HEK293 (cell line): Measurements from ENCODE around the gene SLC38A1.

Source experiments
- CTCF ChIA-PET: fragments of 350-600 bp; formaldehyde crosslinking; extraction: SDS; loops from one replicate; lab custom pipeline; 2021; ENCODE audit warnings: antibody characterized with exemption; lab: Yijun Ruan, JAX
- POLR2A ChIA-PET: fragments of 300-600 bp; formaldehyde crosslinking; extraction: SDS; loops from one replicate; lab custom pipeline; 2020; ENCODE audit warnings: antibody characterized with exemption, inconsistent platforms; lab: Yijun Ruan, JAX
- H3K27ac ChIP-seq: fragments of 200-500 bp; sonication (Bioruptor generic); 2 replicates; pipeline ENCODE4 v1.5.1; 2014; ENCODE audit warnings: low read depth, low read length, control low read depth, inconsistent platforms; ENCODE audit errors: extremely low read depth
- H3K36me3 ChIP-seq, 2 experiments: fragments of 200-500 bp in 1 of 2; sonication (Bioruptor generic) in 1 of 2; 1 replicate in 1 of 2; 2 replicates in 1 of 2; pipeline ENCODE4 v1.5.1; 2014 to 2017; ENCODE audit warnings: inconsistent platforms in 2 of 2, low read length in 2 of 2; ENCODE audit not compliant: control insufficient read depth in 2 of 2, insufficient read depth in 1 of 2
- H3K4me1 ChIP-seq: fragments of 200-500 bp; sonication (Bioruptor generic); 2 replicates; pipeline ENCODE4 v1.5.1; 2014; ENCODE audit warnings: mild to moderate bottlenecking, low read length, inconsistent platforms; ENCODE audit not compliant: control insufficient read depth, insufficient read depth
- H3K4me3 ChIP-seq: 2 replicates; pipeline ENCODE4 v1.5.1; 2011; ENCODE audit warnings: low read depth, mild to moderate bottlenecking, control low read depth, low read length, moderate library complexity
- H3K9me3 ChIP-seq: fragments of 200-500 bp; sonication (Bioruptor generic); 2 replicates; pipeline ENCODE4 v1.5.1; 2014; ENCODE audit warnings: low read depth, low read length, inconsistent platforms; ENCODE audit not compliant: control insufficient read depth, insufficient read depth
- BCL11A ChIP-seq: fragments of 450-650 bp; formaldehyde crosslinking; IDR thresholded peaks from 2 replicates; pipeline ENCODE4 v1.5.1; 2016; ENCODE audit warnings: low read depth, missing biosample characterization, missing genetic modification characterization
- BCL11B ChIP-seq: fragments of 450-650 bp; formaldehyde crosslinking; IDR thresholded peaks from 2 replicates; pipeline ENCODE4 v1.5.1; 2016; ENCODE audit warnings: low read depth, missing biosample characterization, missing genetic modification characterization
- GLIS2 ChIP-seq: fragments of 450-650 bp; formaldehyde crosslinking; IDR thresholded peaks from 2 replicates; pipeline ENCODE4 v1.5.1; 2016; ENCODE audit warnings: missing biosample characterization, missing genetic modification characterization
- HOXC10 ChIP-seq: sonication (generic); formaldehyde crosslinking; IDR thresholded peaks from 2 replicates; pipeline ENCODE4 v1.8.1; 2023; ENCODE audit warnings: mild to moderate bottlenecking, missing genetic modification reagents
- KLF17 ChIP-seq: fragments of 450-650 bp; formaldehyde crosslinking; IDR thresholded peaks from 2 replicates; pipeline ENCODE4 v1.5.1; 2016; ENCODE audit warnings: missing biosample characterization, missing genetic modification characterization
- PRDM10 ChIP-seq: fragments of 450-650 bp; formaldehyde crosslinking; IDR thresholded peaks from 2 replicates; pipeline ENCODE4 v1.5.1; 2016; ENCODE audit warnings: missing biosample characterization, missing genetic modification characterization
- ZBTB17 ChIP-seq: fragments of 450-650 bp; formaldehyde crosslinking; IDR thresholded peaks from 2 replicates; pipeline ENCODE4 v1.5.1; 2016; ENCODE audit warnings: missing biosample characterization, missing genetic modification characterization
- ZBTB7A ChIP-seq: fragments of 450-650 bp; formaldehyde crosslinking; IDR thresholded peaks from 2 replicates; pipeline ENCODE4 v1.5.1; 2016; ENCODE audit warnings: low read depth, missing biosample characterization, missing genetic modification characterization
- ZFP41 ChIP-seq: fragments of 450-650 bp; formaldehyde crosslinking; IDR thresholded peaks from 2 replicates; pipeline ENCODE4 v1.5.1; 2016; ENCODE audit warnings: missing biosample characterization, missing genetic modification characterization, borderline replicate concordance
- ZNF18 ChIP-seq: fragments of 450-650 bp; formaldehyde crosslinking; IDR thresholded peaks from 2 replicates; pipeline ENCODE4 v1.5.1; 2016; ENCODE audit warnings: missing biosample characterization, missing genetic modification characterization
- ZNF184 ChIP-seq: fragments of 450-650 bp; IDR thresholded peaks from 2 replicates; pipeline ENCODE4 v1.5.1; 2018; ENCODE audit warnings: missing biosample characterization, mild to moderate bottlenecking, missing genetic modification characterization
- ZNF239 ChIP-seq: fragments of 450-650 bp; formaldehyde crosslinking; IDR thresholded peaks from 2 replicates; pipeline ENCODE4 v1.5.1; 2016; ENCODE audit warnings: missing biosample characterization, missing genetic modification characterization
- ZNF280C ChIP-seq: fragments of 450-650 bp; formaldehyde crosslinking; IDR thresholded peaks from 2 replicates; pipeline ENCODE4 v1.5.1; 2016; ENCODE audit warnings: missing biosample characterization, missing genetic modification characterization
- ZNF350 ChIP-seq: fragments of 450-650 bp; formaldehyde crosslinking; IDR thresholded peaks from 2 replicates; pipeline ENCODE4 v1.5.0; 2017; ENCODE audit warnings: missing biosample characterization, mild to moderate bottlenecking, missing genetic modification characterization
- ZNF473 ChIP-seq: fragments of 450-650 bp; formaldehyde crosslinking; IDR thresholded peaks from 2 replicates; pipeline ENCODE4 v1.5.1; 2017; ENCODE audit warnings: missing biosample characterization, missing genetic modification characterization
- ZNF626 ChIP-seq: fragments of 450-650 bp; sonication (Bioruptor Pico); formaldehyde crosslinking; IDR thresholded peaks from 2 replicates; pipeline ENCODE4 v1.5.1; 2018; ENCODE audit warnings: missing biosample characterization, missing genetic modification characterization, inconsistent platforms
- ZNF658 ChIP-seq: fragments of 450-650 bp; formaldehyde crosslinking; IDR thresholded peaks from 2 replicates; pipeline ENCODE4; 2016; ENCODE audit warnings: missing biosample characterization, missing genetic modification characterization
- ZNF707 ChIP-seq: fragments of 450-650 bp; formaldehyde crosslinking; IDR thresholded peaks from 2 replicates; pipeline ENCODE4 v1.5.1; 2016; ENCODE audit warnings: missing biosample characterization, missing genetic modification characterization

The SLC38A1 gene

GRCh38 chr12:46207644-46208043, 61.2 kb downstream of the SLC38A1 start:
- H3K27ac ChIP-seq: no peak overlapping the region
- POLR2A ChIA-PET: no interaction called here
- CTCF ChIA-PET: interaction anchor here (0.7 to 1.3 kb wide), 2 partner anchors 83 to 137 kb away, joined by 3 read pairs; no protein-coding TSS in a partner anchor
- no peaks in the 10 kb centered on the region for H3K9me3 ChIP-seq
- H3K4me1 ChIP-seq: peaks cover 10% of the 10 kb centered on the region
- no peak overlapping the region for H3K4me3 ChIP-seq
- peaks cover 10 to 51% of the 10 kb centered on the region in 2 experiments; a peak in 2 of 3 replicates for H3K36me3 ChIP-seq
- TF ChIP-seq PRDM10 (tag by site-specific recombination) (no peak), ZNF184 (tag by site-specific recombination) (no peak), ZNF473 (tag by site-specific recombination) (no peak), ZNF239 (tag by site-specific recombination) (no peak), HOXC10 (CRISPR knock-in tag) (no peak), ZBTB7A (tag by site-specific recombination) (no peak), ZNF350 (tag by site-specific recombination) (no peak), ZNF658 (no peak), GLIS2 (tag by site-specific recombination) (no peak), ZBTB17 (no peak), ZNF280C (tag by site-specific recombination) (no peak), ZNF707 (tag by site-specific recombination) (no peak), ZNF626 (tag by site-specific recombination) (no peak), KLF17 (tag by site-specific recombination) (no peak), ZFP41 (tag by site-specific recombination) (no peak)
- TF ChIP-seq, all 188 proteins: peak for 0

GRCh38 chr12:46206471-46206870, 62.4 kb downstream of the SLC38A1 start:
- no peak overlapping the region for H3K4me3 ChIP-seq
- ChIA-PET CTCF (no interaction called here), POLR2A (no interaction called here)
- H3K4me1 ChIP-seq: peaks cover 10% of the 10 kb centered on the region
- no peak overlapping the region for H3K27ac ChIP-seq
- peaks cover 10 to 53% of the 10 kb centered on the region in 2 experiments for H3K36me3 ChIP-seq
- no peak for TF ChIP-seq BCL11B (tag by site-specific recombination)
- TF ChIP-seq ZNF18 (tag by site-specific recombination): no peak
- TF ChIP-seq BCL11A (tag by site-specific recombination): no peak
- H3K9me3 ChIP-seq: no peaks in the 10 kb centered on the region
